ENCODE results near the gene PTPRA.
A peak's percentile ranks its signal among the peaks of the same experiment; 100 is the strongest.

Gene PTPRA

GRCh38 chr20:2930538-2930937 is 57.3 kb downstream of the PTPRA start:
- Mint-ChIP-seq H3K9me3 (no peaks in the 10 kb centered on the region), H3K27me3 (no peaks in the 10 kb centered on the region), H3K4me1 (ENCODE audit: low read depth in 2 of 2) (peaks cover 7 to 11% of the 10 kb centered on the region in 2 donors), H3K27ac (no peak overlapping the region), H3K36me3 (ENCODE audit: insufficient read depth) (peaks cover 18% of the 10 kb centered on the region), H3K4me3 (no peak overlapping the region)
- ATAC-seq (replicated peaks): no peak
- no peak for DNase-seq

GRCh38 chr20:2932498-2932897 is 59.2 kb downstream of the PTPRA start:
- Mint-ChIP-seq H3K27ac (no peak overlapping the region), H3K27me3 (no peaks in the 10 kb centered on the region), H3K4me3 (no peak overlapping the region), H3K36me3 (ENCODE audit: insufficient read depth) (peaks cover 10% of the 10 kb centered on the region), H3K9me3 (no peaks in the 10 kb centered on the region), H3K4me1 (ENCODE audit: low read depth in 2 of 2) (peaks cover 4% of the 10 kb centered on the region in 2 donors)
- DNase-seq (no peak), ATAC-seq (replicated peaks) (no peak)

- Mint-ChIP-seq H3K4me1 (ENCODE audit: low read depth in 2 of 2) (peaks cover 15 to 40% of the 10 kb centered on the region in 2 donors), H3K27me3 (no peaks in the 10 kb centered on the region), H3K9me3 (no peaks in the 10 kb centered on the region), H3K36me3 (ENCODE audit: insufficient read depth) (peaks cover 3% of the 10 kb centered on the region), H3K27ac (no peak overlapping the region), H3K4me3 (no peak overlapping the region)
- ATAC-seq (replicated peaks): no peak
- no peak for DNase-seq
These were observed 64.6 kb downstream of the PTPRA start for GRCh38 chr20:2937902-2938301.

GRCh38 chr20:2942439-2942838 is 69.2 kb downstream of the PTPRA start:
- H3K36me3 Mint-ChIP-seq (ENCODE audit: insufficient read depth): peaks cover 3% of the 10 kb centered on the region
- H3K4me1 Mint-ChIP-seq (ENCODE audit: low read depth in 2 of 2): peaks cover 23 to 54% of the 10 kb centered on the region in 2 donors
- no peak overlapping the region for H3K4me3 Mint-ChIP-seq
- H3K9me3 Mint-ChIP-seq: no peaks in the 10 kb centered on the region
- H3K27ac Mint-ChIP-seq: no peak overlapping the region
- ATAC-seq (replicated peaks) (no peak), DNase-seq (no peak)
- H3K27me3 Mint-ChIP-seq: no peaks in the 10 kb centered on the region

- Mint-ChIP-seq H3K27me3 (no peaks in the 10 kb centered on the region), H3K4me1 (ENCODE audit: low read depth in 2 of 2) (peaks cover 10 to 20% of the 10 kb centered on the region in 2 donors), H3K9me3 (no peaks in the 10 kb centered on the region), H3K27ac (peak overlapping the region; percentile 47 to 50), H3K36me3 (ENCODE audit: insufficient read depth) (peaks cover 7% of the 10 kb centered on the region), H3K4me3 (no peak overlapping the region)
- DNase-seq: no peak
- ATAC-seq (replicated peaks): no peak
These were observed 74.0 kb downstream of the PTPRA start for GRCh38 chr20:2946988-2947961.

GRCh38 chr20:2948968-2949367 is 75.7 kb downstream of the PTPRA start:
- H3K27ac Mint-ChIP-seq: peak overlapping the region; percentile 11 to 44
- ATAC-seq (replicated peaks) (no peak), DNase-seq (no peak)
- peaks cover 10 to 20% of the 10 kb centered on the region in 2 donors for H3K4me1 Mint-ChIP-seq (ENCODE audit: low read depth in 2 of 2)
- peak overlapping the region in 1 of 2 donors; percentile 9 for H3K4me3 Mint-ChIP-seq
- peaks cover 7% of the 10 kb centered on the region for H3K36me3 Mint-ChIP-seq (ENCODE audit: insufficient read depth)
- H3K27me3 Mint-ChIP-seq: no peaks in the 10 kb centered on the region
- H3K9me3 Mint-ChIP-seq: no peaks in the 10 kb centered on the region

DNA sequence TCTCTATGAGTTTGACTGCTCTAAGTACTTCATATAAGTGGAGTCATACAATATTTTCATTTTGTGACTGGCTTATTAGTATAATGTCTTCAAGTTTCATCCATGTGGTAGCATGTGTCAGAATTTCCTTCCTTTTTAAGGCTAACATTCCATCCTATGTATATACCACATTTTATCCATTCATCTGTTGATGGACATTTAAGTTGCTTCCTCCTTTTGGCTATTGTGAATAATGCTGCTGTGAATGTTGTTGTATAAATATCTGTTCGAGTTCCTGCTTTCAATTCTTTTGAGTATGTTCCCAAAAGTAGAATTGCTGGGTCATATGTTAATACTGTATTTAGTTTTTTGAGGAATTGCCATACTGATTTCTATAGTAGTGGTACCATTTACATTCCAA is 79.5 kb downstream of the PTPRA start:
- Mint-ChIP-seq H3K9me3 (no peaks in the 10 kb centered on the region), H3K36me3 (ENCODE audit: insufficient read depth) (peaks cover 7% of the 10 kb centered on the region), H3K4me3 (no peak overlapping the region), H3K27me3 (no peaks in the 10 kb centered on the region), H3K27ac (no peak overlapping the region), H3K4me1 (ENCODE audit: low read depth in 2 of 2) (peaks cover 0 to 14% of the 10 kb centered on the region in 2 donors)
- no peak for ATAC-seq (replicated peaks)
- DNase-seq: no peak

DNA sequence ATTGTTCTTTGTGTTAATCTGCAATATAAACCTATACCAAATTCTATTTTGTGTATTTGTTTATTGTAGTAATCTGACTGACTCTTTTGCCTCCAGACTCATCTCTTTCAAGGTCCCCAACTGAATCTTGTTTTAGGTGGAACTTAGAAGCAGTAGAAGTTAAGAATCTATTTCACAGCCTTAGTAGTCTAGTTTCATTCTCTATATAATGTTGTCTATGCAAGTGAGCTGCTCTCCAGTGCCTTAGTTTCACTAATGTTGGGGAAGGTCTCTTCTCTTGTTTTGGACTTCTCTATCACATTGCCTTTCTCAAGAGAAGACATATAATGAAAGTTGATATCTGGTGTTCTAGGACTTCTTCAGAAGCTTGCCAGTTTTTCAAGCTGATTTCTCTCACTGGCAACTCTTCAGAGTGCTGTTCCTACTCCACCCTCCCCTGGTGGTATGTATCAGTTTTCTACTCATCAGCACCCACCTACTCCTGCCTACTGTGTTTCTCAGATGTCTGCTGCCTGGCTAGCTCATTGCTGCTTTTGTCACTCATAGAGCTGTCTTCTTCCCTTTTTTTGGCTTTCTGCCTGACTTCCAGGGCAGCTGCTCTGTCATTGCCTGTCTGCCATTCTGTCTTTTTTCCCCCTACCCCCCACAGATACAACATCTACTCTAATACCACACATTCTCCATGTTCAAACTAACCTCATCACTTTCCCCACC is 82.1 kb downstream of the PTPRA start:
- Mint-ChIP-seq H3K27ac (peak overlapping the region in 1 of 2 donors; percentile 48), H3K4me3 (no peak overlapping the region), H3K27me3 (no peaks in the 10 kb centered on the region), H3K4me1 (ENCODE audit: low read depth in 2 of 2) (peaks cover 0 to 27% of the 10 kb centered on the region in 2 donors), H3K9me3 (no peaks in the 10 kb centered on the region), H3K36me3 (ENCODE audit: insufficient read depth) (peaks cover 16% of the 10 kb centered on the region)
- DNase-seq (no peak), ATAC-seq (replicated peaks) (no peak)

DNA sequence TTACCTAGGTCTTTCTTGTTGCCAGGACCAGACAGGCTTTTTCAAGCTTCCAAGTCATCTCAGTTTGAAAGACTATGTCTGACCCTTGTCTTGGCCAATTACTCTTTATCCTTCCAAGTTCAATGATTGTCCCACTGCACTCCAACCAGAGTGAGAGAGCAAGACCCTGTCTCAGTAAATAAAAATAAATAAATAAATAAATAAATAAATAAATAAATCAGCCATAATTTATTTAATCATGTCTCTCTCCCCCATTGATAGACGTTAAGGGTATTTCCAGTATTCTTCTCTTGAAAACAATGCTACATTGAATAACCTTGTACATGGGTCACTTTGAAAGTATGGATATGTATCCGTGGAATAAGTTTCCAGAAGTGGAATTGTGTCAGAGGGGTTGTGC is 83.2 kb downstream of the PTPRA start:
- Mint-ChIP-seq H3K27me3 (no peaks in the 10 kb centered on the region), H3K9me3 (no peaks in the 10 kb centered on the region), H3K36me3 (ENCODE audit: insufficient read depth) (peaks cover 21% of the 10 kb centered on the region), H3K27ac (no peak overlapping the region), H3K4me1 (ENCODE audit: low read depth in 2 of 2) (peaks cover 0 to 27% of the 10 kb centered on the region in 2 donors), H3K4me3 (no peak overlapping the region)
- DNase-seq (no peak), ATAC-seq (replicated peaks) (no peak)

- H3K4me3 Mint-ChIP-seq: no peak overlapping the region
- no peaks in the 10 kb centered on the region for H3K9me3 Mint-ChIP-seq
- H3K36me3 Mint-ChIP-seq (ENCODE audit: insufficient read depth): peaks cover 22% of the 10 kb centered on the region
- ATAC-seq (replicated peaks) (no peak), DNase-seq (no peak)
- H3K27me3 Mint-ChIP-seq: no peaks in the 10 kb centered on the region
- peaks cover 0 to 17% of the 10 kb centered on the region in 2 donors for H3K4me1 Mint-ChIP-seq (ENCODE audit: low read depth in 2 of 2)
- peak overlapping the region in 1 of 2 donors; percentile 61 for H3K27ac Mint-ChIP-seq
These were observed 94.6 kb downstream of the PTPRA start for GRCh38 chr20:2967841-2968240.

GRCh38 chr20:2972126-2972525 is 98.8 kb downstream of the PTPRA start:
- no peaks in the 10 kb centered on the region for H3K27me3 Mint-ChIP-seq
- no peaks in the 10 kb centered on the region for H3K9me3 Mint-ChIP-seq
- peaks cover 0 to 19% of the 10 kb centered on the region in 2 donors for H3K4me1 Mint-ChIP-seq (ENCODE audit: low read depth in 2 of 2)
- no peak overlapping the region for H3K27ac Mint-ChIP-seq
- DNase-seq (no peak), ATAC-seq (replicated peaks) (no peak)
- peaks cover 21% of the 10 kb centered on the region for H3K36me3 Mint-ChIP-seq (ENCODE audit: insufficient read depth)
- no peak overlapping the region for H3K4me3 Mint-ChIP-seq

DNA sequence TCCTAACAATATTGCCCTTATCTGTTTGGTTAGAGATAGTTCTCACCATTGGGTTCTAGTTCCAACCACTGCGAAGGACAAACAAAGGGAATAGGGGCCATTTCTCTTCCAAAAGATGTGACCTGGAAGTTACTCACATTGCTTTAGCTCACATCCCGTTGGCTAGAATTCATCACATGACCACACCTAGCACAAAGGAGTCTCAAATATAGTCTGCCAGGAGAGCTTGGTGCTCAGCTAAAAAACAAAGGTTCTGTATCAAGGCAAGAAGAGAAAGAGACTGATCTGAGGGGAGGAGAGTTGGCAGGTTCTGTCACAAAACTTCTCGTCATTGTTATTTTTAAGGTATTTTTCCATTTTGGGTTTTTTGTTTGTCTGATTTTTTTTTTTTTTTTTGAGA is 100.3 kb downstream of the PTPRA start:
- ATAC-seq (replicated peaks) (no peak), DNase-seq (no peak)
- Mint-ChIP-seq H3K36me3 (ENCODE audit: insufficient read depth) (peaks cover 18% of the 10 kb centered on the region), H3K9me3 (no peaks in the 10 kb centered on the region), H3K4me3 (no peak overlapping the region), H3K27me3 (no peaks in the 10 kb centered on the region), H3K27ac (peak overlapping the region in 1 of 2 donors; percentile 69), H3K4me1 (ENCODE audit: low read depth in 2 of 2) (peaks cover 2 to 29% of the 10 kb centered on the region in 2 donors)

DNA sequence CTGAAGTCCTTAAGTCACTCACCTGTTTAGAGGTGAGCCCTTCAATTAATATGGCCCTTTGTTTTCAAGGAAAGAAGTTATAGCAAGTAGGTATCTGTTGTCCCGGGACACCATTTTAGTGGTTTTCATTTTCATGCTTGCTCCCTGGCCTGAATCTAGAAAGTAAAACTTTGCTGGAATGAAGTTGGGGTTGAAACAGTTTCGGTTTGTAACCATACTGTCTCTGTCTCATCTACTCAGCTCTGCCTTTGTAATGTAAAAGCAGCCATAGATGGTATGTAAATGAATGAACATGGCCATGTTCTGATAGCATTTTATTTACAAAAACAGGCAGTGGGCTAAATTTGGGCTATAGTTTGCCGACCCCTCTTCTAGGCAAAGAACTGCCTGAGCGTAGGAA is 105.2 kb downstream of the PTPRA start:
- ATAC-seq (replicated peaks) (no peak), DNase-seq (no peak)
- H3K27ac Mint-ChIP-seq: no peak overlapping the region
- no peak overlapping the region for H3K4me3 Mint-ChIP-seq
- H3K4me1 Mint-ChIP-seq (ENCODE audit: low read depth in 2 of 2): peaks cover 4 to 20% of the 10 kb centered on the region in 2 donors
- no peaks in the 10 kb centered on the region for H3K27me3 Mint-ChIP-seq
- peaks cover 10% of the 10 kb centered on the region for H3K36me3 Mint-ChIP-seq (ENCODE audit: insufficient read depth)
- H3K9me3 Mint-ChIP-seq: no peaks in the 10 kb centered on the region

Measured in effector memory CD8-positive, alpha-beta T cell (primary cell).